Chondrocyte (in vitro differentiated cells): ENCODE data around the gene ZC3HAV1L. TPM values are rescaled to one million over a fixed set of nuclear protein-coding genes. Genes with fewer than 3 reads are reported as not detected.

Source experiments
- DNase-seq: peaks from one replicate; pipeline ENCODE4 v3.0.0; 2021; ENCODE audit warnings: mixed read lengths, low spot score
- H3K27ac Mint-ChIP-seq: one replicate; pipeline ENCODE4 v1.8.0; 2021; ENCODE audit warnings: mild to moderate bottlenecking, moderate library complexity, mixed read lengths; ENCODE audit not compliant: unreplicated experiment
- H3K27me3 Mint-ChIP-seq: 2 replicates; pipeline ENCODE4 v1.8.0; 2021; ENCODE audit warnings: low read depth, mixed read lengths
- H3K36me3 Mint-ChIP-seq: 2 replicates; pipeline ENCODE4 v1.8.0; 2021; ENCODE audit warnings: low read depth, mixed read lengths
- H3K4me1 Mint-ChIP-seq: 2 replicates; pipeline ENCODE4 v1.8.0; 2021; ENCODE audit warnings: low read depth, mild to moderate bottlenecking, mixed read lengths
- H3K4me3 Mint-ChIP-seq: one replicate; pipeline ENCODE4 v1.8.0; 2021; ENCODE audit warnings: mild to moderate bottlenecking, moderate library complexity, mixed read lengths; ENCODE audit not compliant: unreplicated experiment
- H3K9me3 Mint-ChIP-seq: 2 replicates; pipeline ENCODE4 v1.8.0; 2021; ENCODE audit warnings: low read depth, mixed read lengths
- long read RNA-seq: library from polyadenylated mRNA; stranded (forward); transcript quantifications from one replicate; pipeline ENCODE4 v2.0.0, GENCODE V29; 2021
- total RNA-seq: library from RNA; stranded (reverse); gene quantifications from 3 replicates; pipeline ENCODE4 v1.2.1, GENCODE V29; 2021
- TF ChIP-seq, protein P1 (sequence below): fragments of 200-600 bp; sonication (generic); IDR thresholded peaks from 2 replicates; pipeline ENCODE4 v1.5.0; 2021; ENCODE audit warnings: antibody characterized with exemption, mild to moderate bottlenecking, moderate library complexity

ZC3HAV1L gene, protein sequence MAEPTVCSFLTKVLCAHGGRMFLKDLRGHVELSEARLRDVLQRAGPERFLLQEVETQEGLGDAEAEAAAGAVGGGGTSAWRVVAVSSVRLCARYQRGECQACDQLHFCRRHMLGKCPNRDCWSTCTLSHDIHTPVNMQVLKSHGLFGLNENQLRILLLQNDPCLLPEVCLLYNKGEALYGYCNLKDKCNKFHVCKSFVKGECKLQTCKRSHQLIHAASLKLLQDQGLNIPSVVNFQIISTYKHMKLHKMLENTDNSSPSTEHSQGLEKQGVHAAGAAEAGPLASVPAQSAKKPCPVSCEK
- 9.9 to 11.0 TPM in 2 of 3 replicates, not detected in the other for total RNA-seq
- long read RNA-seq, partial matches to known transcripts: 1 of 1 reads
- long read RNA-seq, other reads (novel, unspliced or antisense): 0 of 1 reads

DNA sequence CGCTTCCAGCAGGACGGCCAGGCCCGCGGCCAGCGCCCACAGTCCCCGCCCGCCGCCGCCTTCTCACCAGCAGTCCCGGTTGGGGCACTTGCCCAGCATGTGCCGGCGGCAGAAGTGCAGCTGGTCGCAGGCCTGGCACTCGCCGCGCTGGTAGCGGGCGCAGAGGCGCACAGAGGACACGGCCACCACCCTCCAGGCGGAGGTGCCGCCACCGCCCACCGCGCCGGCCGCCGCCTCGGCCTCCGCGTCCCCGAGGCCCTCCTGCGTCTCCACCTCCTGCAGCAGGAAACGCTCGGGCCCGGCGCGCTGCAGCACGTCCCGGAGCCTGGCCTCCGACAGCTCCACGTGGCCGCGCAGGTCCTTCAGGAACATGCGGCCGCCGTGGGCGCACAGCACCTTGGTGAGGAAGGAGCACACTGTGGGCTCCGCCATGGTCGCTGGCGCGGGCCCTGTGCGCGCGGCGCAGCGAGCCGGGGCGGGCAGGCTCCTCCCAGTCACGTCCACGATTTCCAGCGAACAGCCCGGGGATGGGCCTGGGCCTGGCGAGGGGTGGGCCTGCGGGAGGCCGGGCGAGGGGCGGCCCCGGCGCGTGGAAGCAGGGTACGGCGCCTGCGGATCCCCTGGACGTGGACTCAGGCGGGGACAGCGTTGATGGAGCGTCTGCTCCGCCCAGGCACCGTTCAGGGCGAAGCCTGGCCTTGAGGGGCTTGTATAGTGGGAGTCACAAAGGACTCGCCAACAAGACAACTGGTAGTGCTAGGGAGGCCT is at the start of gene ZC3HAV1L:
Gene ZC3HAV1L, minus strand, starts transcription at position 457 of the 768 bp plus-strand sequence. Its CDS starts 25 bp downstream, at position 432.
- H3K4me1 Mint-ChIP-seq: peaks cover 6% of the 10 kb centered on the region
- no peaks in the 10 kb centered on the region for H3K9me3 Mint-ChIP-seq
- TF ChIP-seq, protein P1, sequence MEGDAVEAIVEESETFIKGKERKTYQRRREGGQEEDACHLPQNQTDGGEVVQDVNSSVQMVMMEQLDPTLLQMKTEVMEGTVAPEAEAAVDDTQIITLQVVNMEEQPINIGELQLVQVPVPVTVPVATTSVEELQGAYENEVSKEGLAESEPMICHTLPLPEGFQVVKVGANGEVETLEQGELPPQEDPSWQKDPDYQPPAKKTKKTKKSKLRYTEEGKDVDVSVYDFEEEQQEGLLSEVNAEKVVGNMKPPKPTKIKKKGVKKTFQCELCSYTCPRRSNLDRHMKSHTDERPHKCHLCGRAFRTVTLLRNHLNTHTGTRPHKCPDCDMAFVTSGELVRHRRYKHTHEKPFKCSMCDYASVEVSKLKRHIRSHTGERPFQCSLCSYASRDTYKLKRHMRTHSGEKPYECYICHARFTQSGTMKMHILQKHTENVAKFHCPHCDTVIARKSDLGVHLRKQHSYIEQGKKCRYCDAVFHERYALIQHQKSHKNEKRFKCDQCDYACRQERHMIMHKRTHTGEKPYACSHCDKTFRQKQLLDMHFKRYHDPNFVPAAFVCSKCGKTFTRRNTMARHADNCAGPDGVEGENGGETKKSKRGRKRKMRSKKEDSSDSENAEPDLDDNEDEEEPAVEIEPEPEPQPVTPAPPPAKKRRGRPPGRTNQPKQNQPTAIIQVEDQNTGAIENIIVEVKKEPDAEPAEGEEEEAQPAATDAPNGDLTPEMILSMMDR: no peak
- H3K27ac Mint-ChIP-seq: peak within 1 kb of the TSS; percentile 69
- DNase-seq: peak; percentile 88
- H3K36me3 Mint-ChIP-seq: no peaks in the 10 kb centered on the region
- peaks cover 5% of the 10 kb centered on the region for H3K27me3 Mint-ChIP-seq
- H3K4me3 Mint-ChIP-seq: peak within 1 kb of the TSS; percentile 63

DNA sequence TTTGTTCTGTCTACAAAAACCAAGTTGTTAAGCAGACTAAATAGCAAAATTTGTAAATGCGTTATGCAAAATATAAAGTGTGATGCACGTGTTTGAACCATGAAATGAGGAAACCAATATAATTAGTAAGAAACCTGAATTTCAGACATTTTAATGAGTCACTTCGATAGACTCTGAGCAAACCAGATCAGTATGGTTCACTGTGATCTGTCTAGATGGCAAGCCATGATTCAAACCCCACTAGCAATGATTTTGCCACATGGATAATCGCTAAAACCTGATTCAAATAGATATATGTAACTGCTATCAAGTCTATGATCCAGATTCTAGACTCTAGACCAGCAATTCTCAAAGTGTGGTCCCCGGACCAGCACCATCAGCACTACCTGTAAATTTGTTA is 48.9 kb upstream of the ZC3HAV1L start:
- Mint-ChIP-seq H3K4me3 (no peak overlapping the region), H3K36me3 (peaks cover 52% of the 10 kb centered on the region), H3K27ac (no peak overlapping the region), H3K27me3 (no peaks in the 10 kb centered on the region), H3K9me3 (peaks cover 3% of the 10 kb centered on the region), H3K4me1 (no peaks in the 10 kb centered on the region)
- TF ChIP-seq, protein P1: no peak
- no peak for DNase-seq

DNA sequence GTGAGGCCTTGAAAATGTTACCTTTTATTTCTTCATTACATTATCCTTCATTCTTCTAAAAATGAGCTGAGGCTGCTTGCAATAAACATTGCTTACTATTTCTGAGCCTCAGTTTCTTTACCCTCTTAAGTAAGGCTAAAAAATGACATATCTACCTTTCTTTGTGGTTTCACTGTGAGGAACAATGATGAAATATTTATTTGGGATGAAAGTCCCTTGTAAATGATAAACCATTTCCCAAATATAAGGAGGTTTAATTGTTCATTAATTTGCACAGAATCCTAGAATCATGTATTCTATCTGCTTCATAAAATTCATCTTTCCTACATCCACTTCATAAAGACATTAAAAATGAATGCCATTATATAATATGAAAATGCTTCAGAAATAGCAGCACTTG is 45.7 kb upstream of the ZC3HAV1L start:
- Mint-ChIP-seq H3K27ac (no peak overlapping the region), H3K27me3 (no peaks in the 10 kb centered on the region), H3K4me1 (no peaks in the 10 kb centered on the region), H3K9me3 (no peaks in the 10 kb centered on the region), H3K36me3 (peaks cover 42% of the 10 kb centered on the region), H3K4me3 (no peak overlapping the region)
- TF ChIP-seq, protein P1: no peak
- DNase-seq: no peak

DNA sequence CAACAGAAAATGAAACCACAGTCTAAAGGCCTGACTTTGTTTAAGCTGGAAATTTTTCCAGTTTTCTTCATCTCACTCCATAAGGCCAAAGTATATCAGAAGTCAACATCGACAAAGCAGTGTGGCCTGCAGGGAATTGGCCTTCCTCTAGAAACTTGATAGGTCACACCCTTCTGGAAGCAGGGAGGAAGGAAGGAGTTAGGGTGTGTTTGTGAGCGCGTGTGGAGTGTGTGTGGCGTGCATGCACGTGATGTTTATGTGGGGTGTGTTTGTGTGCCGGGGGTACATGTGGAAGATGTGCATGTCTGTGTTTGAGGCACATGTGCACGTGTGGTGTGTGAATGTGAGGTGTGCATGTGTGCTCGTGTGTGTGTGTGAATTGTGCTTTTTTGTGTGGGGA is 45.1 kb upstream of the ZC3HAV1L start:
- DNase-seq: no peak
- no peaks in the 10 kb centered on the region for H3K4me1 Mint-ChIP-seq
- no peaks in the 10 kb centered on the region for H3K9me3 Mint-ChIP-seq
- no peak overlapping the region for H3K4me3 Mint-ChIP-seq
- TF ChIP-seq, protein P1: no peak
- peaks cover 41% of the 10 kb centered on the region for H3K36me3 Mint-ChIP-seq
- H3K27ac Mint-ChIP-seq: no peak overlapping the region
- no peaks in the 10 kb centered on the region for H3K27me3 Mint-ChIP-seq

DNA sequence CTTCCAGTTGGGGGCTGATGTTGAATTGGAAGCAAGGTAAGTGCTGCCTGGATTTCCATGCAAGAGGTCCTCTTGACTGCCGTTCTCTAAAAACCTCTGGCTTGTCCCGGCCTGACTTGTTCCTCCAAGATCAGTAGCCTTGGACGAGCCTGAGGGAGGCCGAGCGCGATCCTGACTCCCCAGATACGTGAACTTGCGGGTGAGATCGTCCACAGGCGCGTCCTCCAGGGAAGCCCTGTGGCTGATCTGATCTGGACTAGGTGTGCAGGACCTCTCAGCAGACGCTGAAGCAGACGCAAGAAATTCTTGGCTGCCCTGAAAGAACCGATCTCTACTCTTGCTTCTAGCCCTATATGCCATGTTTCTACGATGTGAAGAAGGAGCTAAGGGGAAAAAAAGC is 44.0 kb upstream of the ZC3HAV1L start:
- Mint-ChIP-seq H3K4me1 (peaks cover 6% of the 10 kb centered on the region), H3K36me3 (peaks cover 36% of the 10 kb centered on the region)

More for the DNA sequence above, 44.0 kb upstream of the ZC3HAV1L start:
- Mint-ChIP-seq H3K4me3 (no peak overlapping the region), H3K9me3 (no peaks in the 10 kb centered on the region), H3K27ac (no peak overlapping the region), H3K27me3 (no peaks in the 10 kb centered on the region)
- TF ChIP-seq, protein P1: no peak
- DNase-seq: no peak
